HCT116 (cell line): ENCODE results near the gene SNX8. TPM values are rescaled to one million over a fixed set of nuclear protein-coding genes. Genes with fewer than 3 reads are reported as not detected.

ENCODE experiments used
- ATAC-seq: fragments of 200-7000 bp; cut with Tn5 transposase; 2 replicates; pipeline ENCODE4 v1.9.1; 2020; ENCODE audit warnings: mild to moderate bottlenecking, moderate library complexity
- BruUV-seq: library from RNA; stranded (reverse); fragments of 400-500 nt; replicated peaks from 2 replicates; lab custom pipeline; 2021; lab: Mats Ljungman, UMichigan
- CTCF ChIA-PET: fragments of 300-600 bp; sonication (Branson Sonifier 250); formaldehyde crosslinking; loops from one replicate; lab custom pipeline; 2021; ENCODE audit warnings: antibody characterized with exemption; lab: Charles Lee
- POLR2A ChIA-PET: fragments of 300-600, 350-600 bp; sonication (Branson Sonifier 250); formaldehyde crosslinking; loops from one replicate; lab custom pipeline; 2021; ENCODE audit warnings: antibody characterized with exemption; lab: Charles Lee
- RAD21 ChIA-PET, 2 experiments: fragments of 300-600 bp; sonication (Branson Sonifier 250); formaldehyde crosslinking; loops; one replicate each; lab custom pipeline; 2023; ENCODE audit warnings: low total read pairs in 2 of 2; ENCODE audit not compliant: uncharacterized antibody in 2 of 2, unreplicated experiment in 2 of 2, low non-redundant PET in 1 of 2; lab: Charles Lee
- DNase-seq: peaks from one replicate; pipeline ENCODE4 v3.0.0-alpha.2; 2010; ENCODE audit warnings: low read depth, low spot score
- H2AFZ ChIP-seq: fragments of 200-600 bp; shearing (Covaris generic), sonication (generic); 2 replicates; pipeline ENCODE4 v1.6.1; 2017; ENCODE audit warnings: low read depth, mixed run types, mixed read lengths, antibody characterized with exemption, low read length; ENCODE audit not compliant: poor library complexity, severe bottlenecking
- H3K27ac ChIP-seq: 2 replicates; pipeline ENCODE4 v1.5.1; 2012; ENCODE audit warnings: low read depth, low read length
- H3K27me3 ChIP-seq: fragments of 200-600 bp; sonication (generic); 2 replicates; pipeline ENCODE4 v1.6.1; 2016; ENCODE audit warnings: mixed run types, low read length, mixed read lengths; ENCODE audit not compliant: insufficient read depth
- H3K36me3 ChIP-seq, 2 experiments: fragments of 200-500 bp in 1 of 2; fragments of 200-600 bp in 1 of 2; sonication (Bioruptor generic) in 1 of 2; sonication (generic) in 1 of 2; 2 replicates each; pipeline versions ENCODE4 v1.5.1 to v1.6.1; 2014 to 2016; ENCODE audit warnings: low read length in 2 of 2, inconsistent platforms in 1 of 2, mixed read lengths in 1 of 2, mixed run types in 1 of 2; ENCODE audit not compliant: insufficient read depth in 2 of 2, control insufficient read depth in 1 of 2
- H3K4me1 ChIP-seq, 2 experiments: fragments of 200-600 bp in 1 of 2; sonication (generic) in 1 of 2; 2 replicates each; pipeline versions ENCODE4 v1.5.1 to v1.6.1; 2012 to 2017; ENCODE audit warnings: low read length in 2 of 2, inconsistent platforms in 1 of 2, mild to moderate bottlenecking in 1 of 2, mixed read lengths in 1 of 2, mixed run types in 1 of 2, moderate library complexity in 1 of 2; ENCODE audit not compliant: insufficient read depth in 2 of 2, control insufficient read depth in 1 of 2
- H3K4me2 ChIP-seq: fragments of 200-600 bp; sonication (generic); 2 replicates; pipeline ENCODE4 v1.6.1; 2017; ENCODE audit warnings: mixed run types, low read length, mixed read lengths
- H3K4me3 ChIP-seq, 2 experiments: fragments of 200-600 bp in 1 of 2; sonication (generic) in 1 of 2; replicated peaks in 1 of 2; 2 replicates each; pipeline ENCODE4 v1.5.1; 2011 to 2016; ENCODE audit warnings: low read length in 2 of 2, control low read depth in 1 of 2, low read depth in 1 of 2, mild to moderate bottlenecking in 1 of 2, mixed read lengths in 1 of 2, mixed run types in 1 of 2
- H3K79me2 ChIP-seq: fragments of 200-600 bp; sonication (generic); 2 replicates; pipeline ENCODE4 v1.6.1; 2017; ENCODE audit warnings: mild to moderate bottlenecking, mixed run types, low read length, moderate library complexity, mixed read lengths; ENCODE audit not compliant: insufficient read depth
- H3K9ac ChIP-seq: fragments of 200-600 bp; sonication (generic); 2 replicates; pipeline ENCODE4 v1.6.1; 2016; ENCODE audit warnings: low read length, mixed read lengths
- H3K9me2 ChIP-seq: fragments of 200-600 bp; sonication (generic), shearing (Covaris generic); 2 replicates; pipeline ENCODE4 v1.6.1; 2017; ENCODE audit warnings: mixed run types, mild to moderate bottlenecking, moderate library complexity; ENCODE audit not compliant: insufficient read depth
- H3K9me3 ChIP-seq, 2 experiments: fragments of 200-500 bp in 1 of 2; fragments of 200-600 bp in 1 of 2; sonication (Bioruptor generic) in 1 of 2; sonication (generic) in 1 of 2; 2 replicates each; pipeline ENCODE4 v1.6.1; 2014 to 2017; ENCODE audit warnings: low read length in 2 of 2, mixed read lengths in 2 of 2, inconsistent platforms in 1 of 2, low read depth in 1 of 2, mild to moderate bottlenecking in 1 of 2, mixed run types in 1 of 2, moderate library complexity in 1 of 2; ENCODE audit not compliant: control insufficient read depth in 1 of 2, insufficient read depth in 1 of 2
- H4K20me1 ChIP-seq: fragments of 200-600 bp; sonication (generic), shearing (Covaris generic); 2 replicates; pipeline ENCODE4 v1.6.1; 2017; ENCODE audit warnings: mixed run types, mild to moderate bottlenecking, moderate library complexity; ENCODE audit not compliant: insufficient read depth
- intact Hi-C: fragments of 100-400 bp; cut with micrococcal nuclease; formaldehyde crosslinking; loops from 2 replicates; pipeline ENCODE4 v1.10.0; 2022
- microRNA-seq: library from miRNA; unstranded; fragments of <30 nt; microRNA quantifications from one replicate; pipeline ENCODE4, GENCODE V29; 2016; ENCODE audit warnings: borderline number of aligned reads
- total RNA-seq: library from RNA; stranded (reverse); gene quantifications from one replicate; pipeline ENCODE4 v1.2.1, GENCODE V29; 2021; ENCODE audit not compliant: unreplicated experiment
- TF ChIP-seq, protein P1 (sequence below): IDR thresholded peaks from 2 replicates; pipeline ENCODE4 v1.6.1; 2011; ENCODE audit warnings: mild to moderate bottlenecking, low read length, moderate library complexity; ENCODE audit not compliant: insufficient replicate concordance; ENCODE audit errors: extremely low read depth
- TF ChIP-seq, protein P2 (sequence below): IDR thresholded peaks from 2 replicates; pipeline ENCODE4 v1.6.1; 2012; ENCODE audit warnings: low read depth

Gene SNX8
- total RNA-seq, 1 experiment from 2014 or later, result 41.7 TPM

DNA sequence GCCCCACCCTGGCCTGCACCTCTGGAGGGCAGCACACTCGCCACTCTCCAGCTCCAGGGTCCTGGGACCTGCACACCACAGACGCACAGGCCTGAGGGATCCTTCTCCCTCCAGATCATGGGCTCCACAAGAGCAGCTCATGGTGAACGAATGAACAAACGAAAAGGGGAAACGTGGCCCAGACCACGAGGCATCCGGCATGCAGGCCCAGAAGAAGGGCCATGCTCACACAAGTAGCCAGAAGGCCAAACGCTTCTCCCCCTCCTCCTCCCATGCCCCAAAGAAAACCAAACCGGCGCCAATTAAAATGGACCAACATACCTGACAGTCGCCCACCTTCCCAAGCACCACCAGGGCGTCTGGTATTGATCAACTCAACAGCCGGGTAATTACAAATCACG, 111.9 kb downstream of the SNX8 start:
- intact Hi-C loops, result loop anchor here (10.0 kb wide), 1 partner anchor 98 kb away; no protein-coding TSS in a partner anchor
- ChIA-PET CTCF (no interaction called here), POLR2A (no interaction called here), RAD21 (no interaction called here)
- no peaks in the 10 kb centered on the region for H4K20me1 ChIP-seq
- no peaks in the 10 kb centered on the region for H3K9me2 ChIP-seq
- ATAC-seq, result no peak
- no peaks in the 10 kb centered on the region for H3K9me3 ChIP-seq
- no peak for DNase-seq
- H3K27ac ChIP-seq, result no peak overlapping the region
- no peaks in the 10 kb centered on the region for H3K27me3 ChIP-seq
- no peak overlapping the region for H3K4me3 ChIP-seq
- H3K36me3 ChIP-seq, result peaks cover 3 to 5% of the 10 kb centered on the region in 2 experiments; a peak in 2 of 4 replicates
- H3K9ac ChIP-seq, result no peak overlapping the region
- TF ChIP-seq, protein P1, sequence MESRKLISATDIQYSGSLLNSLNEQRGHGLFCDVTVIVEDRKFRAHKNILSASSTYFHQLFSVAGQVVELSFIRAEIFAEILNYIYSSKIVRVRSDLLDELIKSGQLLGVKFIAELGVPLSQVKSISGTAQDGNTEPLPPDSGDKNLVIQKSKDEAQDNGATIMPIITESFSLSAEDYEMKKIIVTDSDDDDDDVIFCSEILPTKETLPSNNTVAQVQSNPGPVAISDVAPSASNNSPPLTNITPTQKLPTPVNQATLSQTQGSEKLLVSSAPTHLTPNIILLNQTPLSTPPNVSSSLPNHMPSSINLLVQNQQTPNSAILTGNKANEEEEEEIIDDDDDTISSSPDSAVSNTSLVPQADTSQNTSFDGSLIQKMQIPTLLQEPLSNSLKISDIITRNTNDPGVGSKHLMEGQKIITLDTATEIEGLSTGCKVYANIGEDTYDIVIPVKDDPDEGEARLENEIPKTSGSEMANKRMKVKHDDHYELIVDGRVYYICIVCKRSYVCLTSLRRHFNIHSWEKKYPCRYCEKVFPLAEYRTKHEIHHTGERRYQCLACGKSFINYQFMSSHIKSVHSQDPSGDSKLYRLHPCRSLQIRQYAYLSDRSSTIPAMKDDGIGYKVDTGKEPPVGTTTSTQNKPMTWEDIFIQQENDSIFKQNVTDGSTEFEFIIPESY, result no peak
- TF ChIP-seq, protein P2, sequence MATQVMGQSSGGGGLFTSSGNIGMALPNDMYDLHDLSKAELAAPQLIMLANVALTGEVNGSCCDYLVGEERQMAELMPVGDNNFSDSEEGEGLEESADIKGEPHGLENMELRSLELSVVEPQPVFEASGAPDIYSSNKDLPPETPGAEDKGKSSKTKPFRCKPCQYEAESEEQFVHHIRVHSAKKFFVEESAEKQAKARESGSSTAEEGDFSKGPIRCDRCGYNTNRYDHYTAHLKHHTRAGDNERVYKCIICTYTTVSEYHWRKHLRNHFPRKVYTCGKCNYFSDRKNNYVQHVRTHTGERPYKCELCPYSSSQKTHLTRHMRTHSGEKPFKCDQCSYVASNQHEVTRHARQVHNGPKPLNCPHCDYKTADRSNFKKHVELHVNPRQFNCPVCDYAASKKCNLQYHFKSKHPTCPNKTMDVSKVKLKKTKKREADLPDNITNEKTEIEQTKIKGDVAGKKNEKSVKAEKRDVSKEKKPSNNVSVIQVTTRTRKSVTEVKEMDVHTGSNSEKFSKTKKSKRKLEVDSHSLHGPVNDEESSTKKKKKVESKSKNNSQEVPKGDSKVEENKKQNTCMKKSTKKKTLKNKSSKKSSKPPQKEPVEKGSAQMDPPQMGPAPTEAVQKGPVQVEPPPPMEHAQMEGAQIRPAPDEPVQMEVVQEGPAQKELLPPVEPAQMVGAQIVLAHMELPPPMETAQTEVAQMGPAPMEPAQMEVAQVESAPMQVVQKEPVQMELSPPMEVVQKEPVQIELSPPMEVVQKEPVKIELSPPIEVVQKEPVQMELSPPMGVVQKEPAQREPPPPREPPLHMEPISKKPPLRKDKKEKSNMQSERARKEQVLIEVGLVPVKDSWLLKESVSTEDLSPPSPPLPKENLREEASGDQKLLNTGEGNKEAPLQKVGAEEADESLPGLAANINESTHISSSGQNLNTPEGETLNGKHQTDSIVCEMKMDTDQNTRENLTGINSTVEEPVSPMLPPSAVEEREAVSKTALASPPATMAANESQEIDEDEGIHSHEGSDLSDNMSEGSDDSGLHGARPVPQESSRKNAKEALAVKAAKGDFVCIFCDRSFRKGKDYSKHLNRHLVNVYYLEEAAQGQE, result no peak
- BruUV-seq, result no TSS peak
- no peaks in the 10 kb centered on the region for H3K79me2 ChIP-seq
- H3K4me2 ChIP-seq, result no peak overlapping the region
- H2AFZ ChIP-seq, result no peak overlapping the region
- H3K4me1 ChIP-seq, result no peaks in the 10 kb centered on the region

Small RNA genes lying within 50 kb of the gene (microRNA-seq; reads per million reads assigned to microRNA genes)
- gene MIR6836, result 1.6 reads per million

Other genes with a start within 250 kb of the SNX8 start
- gene MAD1L1, start 81.5 kb downstream of the SNX8 start, total RNA-seq, result 38.5 TPM
- gene MRM2, start 72.2 kb downstream of the SNX8 start, total RNA-seq, result 34.7 TPM
- 47.4 TPM for gene NUDT1, start 72.2 kb downstream of the SNX8 start, total RNA-seq
- gene EIF3B, start 40.4 kb upstream of the SNX8 start, total RNA-seq, result 324 TPM
- gene CHST12, start 89.2 kb upstream of the SNX8 start, total RNA-seq, result 14.2 TPM
- not detected for gene GRIFIN, start 162.0 kb upstream of the SNX8 start, total RNA-seq
- 14.3 TPM for gene LFNG, start 205.3 kb upstream of the SNX8 start, total RNA-seq
- gene BRAT1, start 241.1 kb upstream of the SNX8 start, total RNA-seq, result 47.6 TPM
- 21.4 TPM for gene IQCE, start 244.5 kb upstream of the SNX8 start, total RNA-seq